Neural progenitor cell (in vitro differentiated cells): ENCODE data around the gene CNPY1.

Source experiments
- EZH2phosphoT487 ChIP-seq: fragments of 200-600 bp; sonication (generic); IDR thresholded peaks from 2 replicates; pipeline ENCODE4 v1.6.1; 2017; ENCODE audit warnings: antibody characterized with exemption
- TF ChIP-seq, protein P1 (sequence below): fragments of 200-600 bp; sonication (generic); IDR thresholded peaks from 2 replicates; pipeline ENCODE4 v1.5.1; 2017; ENCODE audit warnings: antibody characterized with exemption, mild to moderate bottlenecking

DNA sequence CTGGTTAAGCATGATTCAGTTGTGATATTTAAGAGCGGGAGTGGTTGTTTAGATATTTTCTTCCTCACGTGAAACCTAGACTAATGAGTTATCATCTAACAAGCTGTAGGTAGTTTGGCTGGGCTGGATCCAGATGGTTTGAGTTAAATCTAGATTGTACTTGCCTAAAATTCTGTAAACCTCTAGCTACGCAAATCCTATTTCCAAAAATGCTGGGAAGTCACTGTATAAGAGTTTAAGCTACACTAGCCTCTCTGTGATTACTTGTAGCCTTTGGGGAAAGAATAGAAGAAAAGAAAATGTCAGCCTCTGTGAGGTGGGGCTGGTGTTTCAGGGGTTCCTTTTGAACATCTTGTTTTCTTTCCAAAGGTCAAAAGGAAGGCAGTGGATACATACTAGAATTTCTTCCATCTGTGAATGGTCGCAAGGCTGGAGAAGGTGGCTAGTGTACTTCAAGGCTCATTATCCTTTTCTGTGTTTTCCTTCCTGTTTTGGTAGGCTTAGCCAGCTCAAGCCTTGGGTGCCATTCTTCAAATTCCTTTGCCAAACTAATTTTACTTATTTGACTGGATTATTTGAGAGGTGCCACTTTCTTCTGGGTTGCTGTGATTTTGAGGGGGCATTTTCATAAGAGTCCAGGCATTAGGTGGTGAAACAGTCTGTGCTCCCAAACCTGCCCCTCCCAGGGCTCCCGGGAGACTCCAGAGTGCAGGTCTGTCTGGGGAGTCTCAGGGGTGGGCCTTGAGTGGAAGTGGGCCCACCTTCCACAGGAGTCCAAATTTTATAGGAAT is 93.7 kb downstream of the CNPY1 start:
- TF ChIP-seq, protein P1, sequence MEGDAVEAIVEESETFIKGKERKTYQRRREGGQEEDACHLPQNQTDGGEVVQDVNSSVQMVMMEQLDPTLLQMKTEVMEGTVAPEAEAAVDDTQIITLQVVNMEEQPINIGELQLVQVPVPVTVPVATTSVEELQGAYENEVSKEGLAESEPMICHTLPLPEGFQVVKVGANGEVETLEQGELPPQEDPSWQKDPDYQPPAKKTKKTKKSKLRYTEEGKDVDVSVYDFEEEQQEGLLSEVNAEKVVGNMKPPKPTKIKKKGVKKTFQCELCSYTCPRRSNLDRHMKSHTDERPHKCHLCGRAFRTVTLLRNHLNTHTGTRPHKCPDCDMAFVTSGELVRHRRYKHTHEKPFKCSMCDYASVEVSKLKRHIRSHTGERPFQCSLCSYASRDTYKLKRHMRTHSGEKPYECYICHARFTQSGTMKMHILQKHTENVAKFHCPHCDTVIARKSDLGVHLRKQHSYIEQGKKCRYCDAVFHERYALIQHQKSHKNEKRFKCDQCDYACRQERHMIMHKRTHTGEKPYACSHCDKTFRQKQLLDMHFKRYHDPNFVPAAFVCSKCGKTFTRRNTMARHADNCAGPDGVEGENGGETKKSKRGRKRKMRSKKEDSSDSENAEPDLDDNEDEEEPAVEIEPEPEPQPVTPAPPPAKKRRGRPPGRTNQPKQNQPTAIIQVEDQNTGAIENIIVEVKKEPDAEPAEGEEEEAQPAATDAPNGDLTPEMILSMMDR, result no peak
- no peak for TF ChIP-seq EZH2phosphoT487
